ENCODE data around the gene GRIK2. TPM values are rescaled to one million over a fixed set of nuclear protein-coding genes. Genes with fewer than 3 reads are reported as not detected.

GRIK2 gene
- total RNA-seq, 2 experiments from 2014 or later: not detected

GRCh38 chr6:101585501-101585900 is 192.0 kb downstream of the GRIK2 start:
- H3K27ac Mint-ChIP-seq: no peak overlapping the region
- H3K27me3 Mint-ChIP-seq: no peaks in the 10 kb centered on the region
- POLR2A ChIA-PET: no interaction called here

GRCh38 chr6:101588343-101588742 is 194.8 kb downstream of the GRIK2 start:
- ATAC-seq: no peak
- Mint-ChIP-seq H3K27me3 (no peaks in the 10 kb centered on the region), H3K27ac (no peak overlapping the region), H3K4me1 (ENCODE audit: low read depth) (no peaks in the 10 kb centered on the region), H3K4me3 (no peak overlapping the region), H3K36me3 (ENCODE audit: low read depth) (no peaks in the 10 kb centered on the region), H3K9me3 (no peaks in the 10 kb centered on the region)
- CTCF ChIA-PET: no interaction called here
- POLR2A ChIA-PET: no interaction called here
- intact Hi-C loops (cut with micrococcal nuclease): no loop called here
- no peak for DNase-seq
- TF ChIP-seq CTCF (IDR thresholded peaks at IDR 0.05): no peak

More at GRCh38 chr6:101585501-101585900, 192.0 kb downstream of the GRIK2 start:
- CTCF ChIA-PET: no interaction called here
- Mint-ChIP-seq H3K36me3 (ENCODE audit: low read depth) (no peaks in the 10 kb centered on the region), H3K4me3 (no peak overlapping the region), H3K9me3 (no peaks in the 10 kb centered on the region), H3K4me1 (ENCODE audit: low read depth) (no peaks in the 10 kb centered on the region)
- DNase-seq (no peak), ATAC-seq (no peak)
- no peak for TF ChIP-seq CTCF (IDR thresholded peaks at IDR 0.05)
- intact Hi-C loops (cut with micrococcal nuclease): no loop called here

GRCh38 chr6:101595276-101595675 is 201.8 kb downstream of the GRIK2 start:
- no peak overlapping the region for H3K4me3 Mint-ChIP-seq
- no peak for ATAC-seq
- intact Hi-C loops (cut with micrococcal nuclease): no loop called here
- DNase-seq: no peak
- no peaks in the 10 kb centered on the region for H3K9me3 Mint-ChIP-seq
- no peak overlapping the region for H3K27ac Mint-ChIP-seq
- no peaks in the 10 kb centered on the region for H3K4me1 Mint-ChIP-seq (ENCODE audit: low read depth)
- no peaks in the 10 kb centered on the region for H3K27me3 Mint-ChIP-seq
- POLR2A ChIA-PET: no interaction called here
- CTCF ChIA-PET: no interaction called here
- no peak for TF ChIP-seq CTCF (IDR thresholded peaks at IDR 0.05)
- no peaks in the 10 kb centered on the region for H3K36me3 Mint-ChIP-seq (ENCODE audit: low read depth)

- TF ChIP-seq CTCF (IDR thresholded peaks at IDR 0.05): no peak
These were observed 204.2 kb downstream of the GRIK2 start for GRCh38 chr6:101597693-101598092.

GRCh38 chr6:101605426-101605825 is 211.9 kb downstream of the GRIK2 start:
- Mint-ChIP-seq H3K27ac (no peak overlapping the region), H3K9me3 (peaks cover 2% of the 10 kb centered on the region), H3K4me3 (no peak overlapping the region), H3K4me1 (ENCODE audit: low read depth) (no peaks in the 10 kb centered on the region), H3K36me3 (ENCODE audit: low read depth) (no peaks in the 10 kb centered on the region), H3K27me3 (no peaks in the 10 kb centered on the region)
- intact Hi-C loops (cut with micrococcal nuclease): no loop called here
- POLR2A ChIA-PET: no interaction called here
- no peak for ATAC-seq
- no peak for TF ChIP-seq CTCF (IDR thresholded peaks at IDR 0.05)
- CTCF ChIA-PET: no interaction called here
- no peak for DNase-seq

More at GRCh38 chr6:101597693-101598092, 204.2 kb downstream of the GRIK2 start:
- ATAC-seq (no peak), DNase-seq (no peak)
- H3K27me3 Mint-ChIP-seq: no peaks in the 10 kb centered on the region
- intact Hi-C loops (cut with micrococcal nuclease): no loop called here
- H3K4me1 Mint-ChIP-seq (ENCODE audit: low read depth): no peaks in the 10 kb centered on the region
- POLR2A ChIA-PET: no interaction called here
- CTCF ChIA-PET: no interaction called here
- H3K9me3 Mint-ChIP-seq: no peaks in the 10 kb centered on the region
- no peak overlapping the region for H3K27ac Mint-ChIP-seq
- H3K4me3 Mint-ChIP-seq: no peak overlapping the region
- H3K36me3 Mint-ChIP-seq (ENCODE audit: low read depth): no peaks in the 10 kb centered on the region
